H9 (cell line): Measurements from ENCODE around the gene DCP1B. TPM values are rescaled to one million over a fixed set of nuclear protein-coding genes. Genes with fewer than 3 reads are reported as not detected.

Source experiments
- DNase-seq: peaks from one replicate; pipeline ENCODE4 v3.0.0-alpha.2; 2017
- H2AFZ ChIP-seq: one replicate; pipeline ENCODE4 v1.6.1; 2013; ENCODE audit warnings: mild to moderate bottlenecking, low read length, control low read depth, moderate library complexity
- H2AK5ac ChIP-seq: 2 replicates; pipeline ENCODE4 v1.6.1; 2013; ENCODE audit warnings: low read length, control low read depth, mixed read lengths; ENCODE audit not compliant: insufficient read length
- H2BK120ac ChIP-seq: one replicate; pipeline ENCODE4 v1.6.1; 2013; ENCODE audit warnings: low read depth, mild to moderate bottlenecking, low read length, control low read depth, inconsistent platforms; ENCODE audit not compliant: poor library complexity, severe bottlenecking
- H2BK12ac ChIP-seq: 2 replicates; pipeline ENCODE4 v1.6.1; 2013; ENCODE audit warnings: low read length, control low read depth, mixed read lengths, low read depth; ENCODE audit not compliant: insufficient read length
- H2BK15ac ChIP-seq: 2 replicates; pipeline ENCODE4 v1.6.1; 2013; ENCODE audit warnings: low read depth, low read length, control low read depth
- H2BK20ac ChIP-seq: one replicate; pipeline ENCODE4 v1.6.1; 2013; ENCODE audit warnings: low read depth, mild to moderate bottlenecking, low read length, control low read depth, inconsistent platforms; ENCODE audit not compliant: poor library complexity, severe bottlenecking
- H2BK5ac ChIP-seq: 2 replicates; pipeline ENCODE4 v1.6.1; 2013; ENCODE audit warnings: low read length, control low read depth, mixed read lengths; ENCODE audit not compliant: insufficient read length
- H3K14ac ChIP-seq: 2 replicates; pipeline ENCODE4 v1.6.1; 2013; ENCODE audit warnings: low read length, control low read depth; ENCODE audit not compliant: insufficient read depth
- H3K18ac ChIP-seq: 2 replicates; pipeline ENCODE4 v1.6.1; 2013; ENCODE audit warnings: low read depth, mild to moderate bottlenecking, mixed read lengths, low read length, control low read depth; ENCODE audit not compliant: insufficient read length
- H3K23ac ChIP-seq: 2 replicates; pipeline ENCODE4 v1.6.1; 2013; ENCODE audit warnings: low read length, control low read depth, mixed read lengths, low read depth; ENCODE audit not compliant: insufficient read length
- H3K23me2 ChIP-seq: 2 replicates; pipeline ENCODE4 v1.6.1; 2013; ENCODE audit warnings: low read depth, mild to moderate bottlenecking, mixed read lengths, low read length, control low read depth; ENCODE audit not compliant: insufficient read length, poor library complexity, severe bottlenecking
- H3K27ac ChIP-seq: 2 replicates; pipeline ENCODE4 v1.5.1; 2013; ENCODE audit warnings: low read length, control low read depth, mixed read lengths, low read depth; ENCODE audit not compliant: insufficient read length
- H3K27me3 ChIP-seq: 2 replicates; pipeline ENCODE4 v1.6.1; 2013; ENCODE audit warnings: low read length, control low read depth, inconsistent platforms; ENCODE audit not compliant: insufficient read depth
- H3K4ac ChIP-seq: 2 replicates; pipeline ENCODE4 v1.6.1; 2013; ENCODE audit warnings: low read depth, mild to moderate bottlenecking, control low read depth, inconsistent platforms, low read length, moderate library complexity
- H3K4me1 ChIP-seq: 2 replicates; pipeline ENCODE4 v1.6.1; 2013; ENCODE audit warnings: low read length, control low read depth, inconsistent platforms; ENCODE audit not compliant: insufficient read depth
- H3K4me2 ChIP-seq: 2 replicates; pipeline ENCODE4 v1.6.1; 2013; ENCODE audit warnings: low read length, control low read depth, mixed read lengths; ENCODE audit not compliant: insufficient read length, insufficient read depth
- H3K56ac ChIP-seq: 2 replicates; pipeline ENCODE4 v1.6.1; 2013; ENCODE audit warnings: low read depth, mild to moderate bottlenecking, mixed read lengths, low read length, control low read depth; ENCODE audit not compliant: insufficient read length
- H3K79me1 ChIP-seq: 2 replicates; pipeline ENCODE4 v1.6.1; 2013; ENCODE audit warnings: low read depth, mild to moderate bottlenecking, moderate library complexity, low read length, control low read depth, inconsistent platforms; ENCODE audit not compliant: insufficient read depth, poor library complexity, severe bottlenecking
- H3K79me2 ChIP-seq: 2 replicates; pipeline ENCODE4 v1.6.1; 2013; ENCODE audit warnings: low read length, control low read depth, inconsistent platforms; ENCODE audit not compliant: insufficient read depth
- H3K9ac ChIP-seq: 2 replicates; pipeline ENCODE4 v1.6.1; 2013; ENCODE audit warnings: low read length, control low read depth, mixed read lengths; ENCODE audit not compliant: insufficient read length; ENCODE audit errors: extremely low read depth
- H3K9me3 ChIP-seq: one replicate; pipeline ENCODE4 v1.6.1; 2013; ENCODE audit warnings: low read depth, low read length, inconsistent platforms; ENCODE audit not compliant: control insufficient read depth
- H3T11ph ChIP-seq: one replicate; pipeline ENCODE4 v1.6.1; 2013; ENCODE audit warnings: mild to moderate bottlenecking, low read length, control low read depth, inconsistent platforms
- H4K20me1 ChIP-seq: one replicate; pipeline ENCODE4 v1.6.1; 2013; ENCODE audit not compliant: control insufficient read depth, insufficient read length, insufficient read depth
- H4K5ac ChIP-seq: 2 replicates; pipeline ENCODE4 v1.6.1; 2013; ENCODE audit warnings: low read depth, mild to moderate bottlenecking, mixed read lengths, low read length, control low read depth; ENCODE audit not compliant: insufficient read length
- H4K8ac ChIP-seq: replicated peaks from 2 replicates; pipeline ENCODE4 v1.6.1; 2013; ENCODE audit warnings: low read length, control low read depth, mixed read lengths, low read depth; ENCODE audit not compliant: insufficient read length
- H4K91ac ChIP-seq: 2 replicates; pipeline ENCODE4 v1.6.1; 2013; ENCODE audit warnings: low read depth, mild to moderate bottlenecking, moderate library complexity, mixed read lengths, low read length, control low read depth; ENCODE audit not compliant: insufficient read length
- H3K27ac Mint-ChIP-seq, 3 experiments: 2 replicates in 2 of 3; 3 replicates in 1 of 3; pipeline ENCODE4 v1.8.0; 2020 to 2021; ENCODE audit warnings: mixed read lengths in 3 of 3, mild to moderate bottlenecking in 1 of 3, moderate library complexity in 1 of 3
- H3K27me3 Mint-ChIP-seq: 2 replicates; pipeline ENCODE4 v1.8.0; 2021; ENCODE audit warnings: low read depth, mild to moderate bottlenecking, moderate library complexity, mixed read lengths
- H3K36me3 Mint-ChIP-seq, 3 experiments: 2 replicates in 2 of 3; 3 replicates in 1 of 3; pipeline ENCODE4 v1.8.0; 2020 to 2021; ENCODE audit warnings: low read depth in 3 of 3, mixed read lengths in 3 of 3; ENCODE audit not compliant: insufficient read depth in 1 of 3
- H3K4me1 Mint-ChIP-seq, 2 experiments: 2 replicates each; pipeline ENCODE4 v1.8.0; 2020; ENCODE audit warnings: mixed read lengths in 2 of 2
- H3K4me3 Mint-ChIP-seq, 2 experiments: 2 replicates in 1 of 2; 3 replicates in 1 of 2; pipeline ENCODE4 v1.8.0; 2020 to 2021; ENCODE audit warnings: mild to moderate bottlenecking in 2 of 2, mixed read lengths in 2 of 2, moderate library complexity in 1 of 2
- H3K9me3 Mint-ChIP-seq, 2 experiments: 2 replicates in 1 of 2; 3 replicates in 1 of 2; pipeline ENCODE4 v1.8.0; 2020; ENCODE audit warnings: mild to moderate bottlenecking in 2 of 2, mixed read lengths in 2 of 2, moderate library complexity in 1 of 2
- CTCF ChIP-seq: fragments of 200-600 bp; sonication (generic); conservative IDR thresholded peaks from 3 replicates; pipeline ENCODE4 v1.8.0; 2021; ENCODE audit warnings: antibody characterized with exemption, mild to moderate bottlenecking
- WGBS: extraction: QIAGEN DNeasy Blood & Tissue Kit; methylation state at CpG from one replicate; pipeline ENCODE4 v1.1.7; 2013; ENCODE audit warnings: missing lambda C conversion rate, low lambda C conversion rate, mixed read lengths; ENCODE audit not compliant: insufficient read length; ENCODE audit errors: extremely low coverage; 5-methylcytosine and 5-hydroxymethylcytosine counted together
- total RNA-seq: library from RNA; stranded (reverse); gene quantifications from 2 replicates; pipeline ENCODE4 v1.2.1, GENCODE V29; 2021

DCP1B gene
- total RNA-seq, 1 experiment from 2014 or later, result 11.2 TPM

GRCh38 chr12:1896964-1897363 is 107.3 kb downstream of the DCP1B start:
- H3K23me2 ChIP-seq, result no peaks in the 10 kb centered on the region
- H2BK120ac ChIP-seq, result no peak overlapping the region
- no peak overlapping the region for H3K27ac ChIP-seq
- no peak overlapping the region for H2BK15ac ChIP-seq
- H3K79me2 ChIP-seq, result no peaks in the 10 kb centered on the region
- no peak overlapping the region for H2AK5ac ChIP-seq
- Mint-ChIP-seq H3K4me1 (no peaks in the 10 kb centered on the region), H3K27ac (no peak overlapping the region), H3K9me3 (peaks cover 2% of the 10 kb centered on the region in 2 experiments; a peak in 2 of 5 replicates), H3K36me3 (no peaks in the 10 kb centered on the region), H3K4me3 (no peak overlapping the region), H3K27me3 (peaks cover 3% of the 10 kb centered on the region)
- H2AFZ ChIP-seq, result no peak overlapping the region
- no peak overlapping the region for H3K4ac ChIP-seq
- no peak for DNase-seq
- H3K23ac ChIP-seq, result no peak overlapping the region
- H3K14ac ChIP-seq, result no peak overlapping the region
- no peak overlapping the region for H2BK12ac ChIP-seq
- H4K91ac ChIP-seq, result no peak overlapping the region
- no peak overlapping the region for H3K18ac ChIP-seq
- H4K20me1 ChIP-seq, result no peaks in the 10 kb centered on the region
- no peak overlapping the region for H4K5ac ChIP-seq
- no peak overlapping the region for H3K56ac ChIP-seq
- H3K9me3 ChIP-seq, result no peaks in the 10 kb centered on the region
- H3T11ph ChIP-seq, result no peak overlapping the region
- H4K8ac ChIP-seq, result no peak overlapping the region
- no peak overlapping the region for H2BK5ac ChIP-seq
- no peaks in the 10 kb centered on the region for H3K27me3 ChIP-seq
- no peak overlapping the region for H3K9ac ChIP-seq
- TF ChIP-seq CTCF, result no peak
- H3K4me1 ChIP-seq, result no peaks in the 10 kb centered on the region
- H2BK20ac ChIP-seq, result no peak overlapping the region
- H3K79me1 ChIP-seq, result no peaks in the 10 kb centered on the region
- no peak overlapping the region for H3K4me2 ChIP-seq
- WGBS, result no CpG with 5 or more reads among the region's 5 CpGs

Other genes starting within 250 kb of the DCP1B start
- gene LRTM2, start 183.9 kb downstream of the DCP1B start, total RNA-seq, result not detected in 2 replicates
- gene CACNA2D4, start 85.8 kb downstream of the DCP1B start, total RNA-seq, result 0.61 and 0.79 TPM in 2 replicates
- 0.81 and 1.1 TPM in 2 replicates for gene CACNA1C, start 48.5 kb upstream of the DCP1B start, total RNA-seq